Body of pancreas (tissue), 4 donors: ENCODE measurements around the gene FRMD4B. TPM values are rescaled to one million over a fixed set of nuclear protein-coding genes. Genes with fewer than 3 reads are reported as not detected.
A peak's percentile ranks its signal among the peaks of the same experiment; 100 is the strongest.

Experiments
- ATAC-seq: fragments of 150-250 bp; one replicate; pipeline ENCODE4 v1.9.1; 2016
- DNase-seq, 4 donors: peaks; one replicate each; pipeline ENCODE4 v3.0.0-alpha.2; 2019
- H3K27ac ChIP-seq, 4 donors: fragments of 200-600 bp; sonication (generic); 1 replicate in 3 of 4; 2 replicates in 1 of 4; pipeline versions ENCODE4 v1.5.1 to v1.6.1; 2016 to 2019; ENCODE audit warnings: mild to moderate bottlenecking in 1 of 4, mixed read lengths in 1 of 4, moderate library complexity in 1 of 4
- H3K27me3 ChIP-seq, 2 donors: fragments of 200-600 bp; sonication (generic); one replicate each; pipeline ENCODE4 v1.6.0; 2016; ENCODE audit warnings: mild to moderate bottlenecking in 1 of 2
- H3K36me3 ChIP-seq, 2 donors: fragments of 200-600 bp; sonication (generic); replicated peaks in 1 of 2; 2 replicates each; pipeline ENCODE4 v1.5.1; 2016; ENCODE audit warnings: low read depth in 2 of 2; ENCODE audit not compliant: insufficient read depth in 1 of 2
- H3K4me1 ChIP-seq: fragments of 200-600 bp; sonication (generic); one replicate; pipeline ENCODE4 v1.6.0; 2016
- H3K4me3 ChIP-seq, 2 donors: fragments of 200-600 bp; sonication (generic); 1 replicate in 1 of 2; 2 replicates in 1 of 2; pipeline ENCODE4 v1.5.1; 2016 to 2019
- H3K9me3 ChIP-seq, 3 donors: fragments of 200-600 bp; sonication (generic); 1 replicate in 2 of 3; 2 replicates in 1 of 3; pipeline ENCODE4 v1.5.1; 2016
- POLR2A ChIP-seq, 3 donors: fragments of 450-650 bp; IDR thresholded peaks; one replicate each; pipeline ENCODE4 v1.6.1; 2016; ENCODE audit warnings: antibody characterized with exemption in 3 of 3, mild to moderate bottlenecking in 2 of 3
- WGBS, 2 donors: methylation state at CpG; one replicate each; pipeline ENCODE4 v1.1.5; 2017; 5-methylcytosine and 5-hydroxymethylcytosine counted together
- intact Hi-C: fragments of 100-400 bp; cut with DNase I; formaldehyde crosslinking; loops from one replicate; pipeline ENCODE4 v1.15.1; 2023
- total RNA-seq, 2 donors: library from RNA; depleted of rRNA; stranded (reverse); fragments of >200 nt; gene quantifications; one replicate each; pipeline ENCODE4 v1.1.0, GENCODE V29; 2016
- TF ChIP-seq, protein P1 (sequence below), 7 experiments: fragments of 450-650 bp in 4 of 7; fragments of 200-600 bp in 3 of 7; sonication (generic) in 3 of 7; IDR thresholded peaks; one replicate each; pipeline ENCODE4 v1.5.1; 2016 to 2019; ENCODE audit warnings: antibody characterized with exemption in 7 of 7

FRMD4B gene
- total RNA-seq, 2 donors from 2014 or later, result 7.3 to 14.3 TPM

DNA sequence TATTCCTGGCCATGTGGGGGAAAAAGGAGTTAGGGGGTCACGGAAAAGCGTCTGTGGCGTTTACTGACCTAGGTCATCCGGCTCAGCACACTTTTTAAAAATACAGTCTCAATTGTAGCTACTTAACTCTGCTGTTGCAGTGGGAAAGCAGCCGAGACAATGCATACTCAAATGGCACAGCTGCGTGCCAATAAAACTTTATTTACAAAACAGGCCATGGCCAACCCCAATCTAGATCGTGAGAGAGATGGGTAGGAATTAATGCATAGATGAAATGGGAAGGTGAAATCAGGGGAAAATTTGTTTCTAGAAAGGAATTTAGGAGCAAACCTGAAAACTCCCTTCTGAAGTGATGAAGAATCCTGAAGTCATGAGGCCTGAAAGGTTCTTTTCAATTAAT is 22.0 kb upstream of the FRMD4B start:
- no peaks in the 10 kb centered on the region for H3K36me3 ChIP-seq
- no peak for TF ChIP-seq POLR2A (IDR thresholded peaks at IDR 0.05)
- TF ChIP-seq, protein P1, sequence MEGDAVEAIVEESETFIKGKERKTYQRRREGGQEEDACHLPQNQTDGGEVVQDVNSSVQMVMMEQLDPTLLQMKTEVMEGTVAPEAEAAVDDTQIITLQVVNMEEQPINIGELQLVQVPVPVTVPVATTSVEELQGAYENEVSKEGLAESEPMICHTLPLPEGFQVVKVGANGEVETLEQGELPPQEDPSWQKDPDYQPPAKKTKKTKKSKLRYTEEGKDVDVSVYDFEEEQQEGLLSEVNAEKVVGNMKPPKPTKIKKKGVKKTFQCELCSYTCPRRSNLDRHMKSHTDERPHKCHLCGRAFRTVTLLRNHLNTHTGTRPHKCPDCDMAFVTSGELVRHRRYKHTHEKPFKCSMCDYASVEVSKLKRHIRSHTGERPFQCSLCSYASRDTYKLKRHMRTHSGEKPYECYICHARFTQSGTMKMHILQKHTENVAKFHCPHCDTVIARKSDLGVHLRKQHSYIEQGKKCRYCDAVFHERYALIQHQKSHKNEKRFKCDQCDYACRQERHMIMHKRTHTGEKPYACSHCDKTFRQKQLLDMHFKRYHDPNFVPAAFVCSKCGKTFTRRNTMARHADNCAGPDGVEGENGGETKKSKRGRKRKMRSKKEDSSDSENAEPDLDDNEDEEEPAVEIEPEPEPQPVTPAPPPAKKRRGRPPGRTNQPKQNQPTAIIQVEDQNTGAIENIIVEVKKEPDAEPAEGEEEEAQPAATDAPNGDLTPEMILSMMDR (IDR thresholded peaks at IDR 0.05), result no peak
- no peak for ATAC-seq
- H3K4me3 ChIP-seq, result no peak overlapping the region
- no peak overlapping the region for H3K27ac ChIP-seq
- H3K27me3 ChIP-seq, result no peaks in the 10 kb centered on the region
- DNase-seq, result no peak
- intact Hi-C loops, result no loop called here
- WGBS, 2 donors, result 81 to 83% methylated on average over 7 of the region's 7 CpGs
- no peaks in the 10 kb centered on the region for H3K9me3 ChIP-seq
- no peaks in the 10 kb centered on the region for H3K4me1 ChIP-seq

DNA sequence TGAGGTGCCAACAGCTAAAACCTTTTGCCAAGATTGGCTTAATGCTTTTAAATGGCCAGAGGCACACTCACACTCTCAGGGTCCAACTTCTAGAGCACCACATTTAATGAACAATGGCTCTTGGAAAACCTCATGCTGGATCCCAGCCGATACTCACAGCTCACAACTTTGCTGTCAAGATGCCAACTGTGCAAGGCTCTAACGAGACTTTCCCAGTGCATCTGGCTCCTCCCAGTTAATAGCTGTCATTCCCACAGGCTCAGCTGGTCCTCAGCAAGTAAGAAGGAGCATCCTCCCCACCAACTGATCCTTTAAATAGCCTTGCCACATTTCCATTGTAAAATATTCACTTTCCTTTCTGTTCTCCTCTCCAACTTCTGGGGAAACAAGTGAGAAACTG is 20.3 kb upstream of the FRMD4B start:
- no peaks in the 10 kb centered on the region for H3K4me1 ChIP-seq
- 25 to 30% methylated on average over 2 of the region's 2 CpGs for WGBS, 2 donors
- no peak overlapping the region for H3K27ac ChIP-seq
- no peak overlapping the region for H3K4me3 ChIP-seq
- H3K9me3 ChIP-seq, result no peaks in the 10 kb centered on the region
- TF ChIP-seq, protein P1 (IDR thresholded peaks at IDR 0.05), result no peak
- TF ChIP-seq POLR2A (IDR thresholded peaks at IDR 0.05), result no peak
- intact Hi-C loops, result no loop called here
- ATAC-seq, result peak; percentile 18
- no peaks in the 10 kb centered on the region for H3K27me3 ChIP-seq
- DNase-seq, result peak in 1 of 4 donors; percentile 6
- H3K36me3 ChIP-seq, result no peaks in the 10 kb centered on the region

DNA sequence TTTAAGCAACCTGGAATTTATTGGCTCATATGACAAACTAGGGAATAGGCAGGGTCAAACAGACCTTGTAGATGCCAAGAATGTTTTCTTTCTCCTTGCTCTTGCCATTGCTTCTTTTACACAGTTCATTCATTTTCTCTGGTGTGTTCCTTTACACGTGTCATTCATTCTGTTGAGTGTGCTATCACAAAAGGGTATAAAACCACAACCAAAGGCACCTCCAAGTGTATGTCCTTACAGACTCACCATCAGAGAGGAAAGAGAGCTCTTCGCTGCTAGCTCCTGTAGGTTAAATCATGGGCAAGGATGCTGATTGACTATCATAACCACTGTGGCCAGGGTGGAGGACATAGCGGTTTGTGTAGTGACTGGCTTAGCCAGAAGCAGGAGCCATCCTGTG is 19.2 kb upstream of the FRMD4B start:
- intact Hi-C loops, result no loop called here
- TF ChIP-seq POLR2A (IDR thresholded peaks at IDR 0.05), result no peak
- TF ChIP-seq, protein P1 (IDR thresholded peaks at IDR 0.05), result no peak
- H3K4me1 ChIP-seq, result no peaks in the 10 kb centered on the region
- DNase-seq, result no peak
- no peak overlapping the region for H3K4me3 ChIP-seq
- 79 to 88% methylated on average over 3 of the region's 3 CpGs for WGBS, 2 donors
- H3K27me3 ChIP-seq, result no peaks in the 10 kb centered on the region
- H3K36me3 ChIP-seq, result no peaks in the 10 kb centered on the region
- no peak for ATAC-seq
- no peaks in the 10 kb centered on the region for H3K9me3 ChIP-seq
- H3K27ac ChIP-seq, result no peak overlapping the region

- intact Hi-C loops, result no loop called here
- Histone ChIP-seq H3K4me3 (no peak overlapping the region), H3K27ac (no peak overlapping the region), H3K9me3 (no peaks in the 10 kb centered on the region), H3K27me3 (no peaks in the 10 kb centered on the region), H3K36me3 (no peaks in the 10 kb centered on the region), H3K4me1 (no peaks in the 10 kb centered on the region)
- TF ChIP-seq, protein P1 (IDR thresholded peaks at IDR 0.05), result no peak
- no peak for TF ChIP-seq POLR2A (IDR thresholded peaks at IDR 0.05)
- no peak for ATAC-seq
- no peak for DNase-seq
- WGBS, 2 donors, result 69 to 70% methylated on average over 4 of the region's 4 CpGs
These were observed 17.6 kb upstream of the FRMD4B start for GRCh38 chr3:69403454-69403853.

- Histone ChIP-seq H3K27ac (no peak overlapping the region), H3K36me3 (no peaks in the 10 kb centered on the region), H3K4me3 (no peak overlapping the region), H3K4me1 (no peaks in the 10 kb centered on the region), H3K9me3 (no peaks in the 10 kb centered on the region), H3K27me3 (no peaks in the 10 kb centered on the region)
- ATAC-seq, result no peak
- TF ChIP-seq, protein P1 (IDR thresholded peaks at IDR 0.05), result no peak
- no peak for TF ChIP-seq POLR2A (IDR thresholded peaks at IDR 0.05)
- WGBS, 2 donors, result 49 to 52% methylated on average over 2 of the region's 2 CpGs
- intact Hi-C loops, result no loop called here
- DNase-seq, result no peak
These were observed 14.8 kb upstream of the FRMD4B start for GRCh38 chr3:69400683-69401082.
